NB4 (cell line): Measurements from ENCODE around the gene ZNF761.
"Not testable (repeated sequence)": the region's sequence is repeated elsewhere in the genome, so short reads cannot be mapped to it uniquely, and the experiment has no call there.

Source experiments
- DNase-seq: peaks from one replicate; pipeline ENCODE4 v3.0.0; 2010; ENCODE audit warnings: low read depth
- H3K4me3 ChIP-seq: one replicate; pipeline ENCODE4 v1.5.1; 2011; ENCODE audit warnings: mild to moderate bottlenecking, low read depth, low read length, moderate library complexity
- MYC ChIP-seq: IDR thresholded peaks from 2 replicates; pipeline ENCODE4 v1.6.1; 2011; ENCODE audit warnings: low read depth, low read length
- POLR2A ChIP-seq: IDR thresholded peaks from 2 replicates; pipeline ENCODE4 v1.6.1; 2011; ENCODE audit warnings: mild to moderate bottlenecking; ENCODE audit not compliant: insufficient read length; ENCODE audit errors: extremely low read depth
- TF ChIP-seq, protein P1 (sequence below): IDR thresholded peaks from one replicate; pipeline ENCODE4 v1.5.1; 2012; ENCODE audit warnings: low read depth, low read length
- TF ChIP-seq, protein P2 (sequence below): IDR thresholded peaks from 2 replicates; pipeline ENCODE4 v1.6.1; 2011; ENCODE audit warnings: low read depth, low read length

The ZNF761 gene

DNA sequence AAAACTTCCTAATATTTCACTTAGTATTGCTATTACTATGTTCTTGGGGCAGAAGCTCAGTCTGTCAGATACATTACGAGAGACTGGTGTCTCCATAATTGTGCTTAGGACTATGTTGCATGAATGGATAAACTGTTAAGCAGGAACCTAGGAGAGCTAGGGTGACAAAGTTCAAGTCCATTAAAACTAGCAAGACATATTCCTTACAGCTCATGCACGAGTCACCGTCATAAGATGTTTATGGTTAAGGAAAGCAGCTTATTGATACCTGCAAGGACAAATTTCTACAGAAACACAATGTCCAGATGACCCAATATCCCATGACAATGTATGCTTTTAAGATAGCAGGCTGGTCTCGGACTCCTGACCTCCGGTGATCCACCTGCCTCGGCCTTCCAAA lies 30.1 kb downstream of the ZNF761 start:
- TF ChIP-seq, protein P1, sequence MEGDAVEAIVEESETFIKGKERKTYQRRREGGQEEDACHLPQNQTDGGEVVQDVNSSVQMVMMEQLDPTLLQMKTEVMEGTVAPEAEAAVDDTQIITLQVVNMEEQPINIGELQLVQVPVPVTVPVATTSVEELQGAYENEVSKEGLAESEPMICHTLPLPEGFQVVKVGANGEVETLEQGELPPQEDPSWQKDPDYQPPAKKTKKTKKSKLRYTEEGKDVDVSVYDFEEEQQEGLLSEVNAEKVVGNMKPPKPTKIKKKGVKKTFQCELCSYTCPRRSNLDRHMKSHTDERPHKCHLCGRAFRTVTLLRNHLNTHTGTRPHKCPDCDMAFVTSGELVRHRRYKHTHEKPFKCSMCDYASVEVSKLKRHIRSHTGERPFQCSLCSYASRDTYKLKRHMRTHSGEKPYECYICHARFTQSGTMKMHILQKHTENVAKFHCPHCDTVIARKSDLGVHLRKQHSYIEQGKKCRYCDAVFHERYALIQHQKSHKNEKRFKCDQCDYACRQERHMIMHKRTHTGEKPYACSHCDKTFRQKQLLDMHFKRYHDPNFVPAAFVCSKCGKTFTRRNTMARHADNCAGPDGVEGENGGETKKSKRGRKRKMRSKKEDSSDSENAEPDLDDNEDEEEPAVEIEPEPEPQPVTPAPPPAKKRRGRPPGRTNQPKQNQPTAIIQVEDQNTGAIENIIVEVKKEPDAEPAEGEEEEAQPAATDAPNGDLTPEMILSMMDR: no peak
- TF ChIP-seq POLR2A (no peak), MYC (no peak)
- TF ChIP-seq, protein P2, sequence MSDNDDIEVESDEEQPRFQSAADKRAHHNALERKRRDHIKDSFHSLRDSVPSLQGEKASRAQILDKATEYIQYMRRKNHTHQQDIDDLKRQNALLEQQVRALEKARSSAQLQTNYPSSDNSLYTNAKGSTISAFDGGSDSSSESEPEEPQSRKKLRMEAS: no peak
- no peak overlapping the region for H3K4me3 ChIP-seq
- DNase-seq: no peak

- DNase-seq: no peak
- no peak overlapping the region for H3K4me3 ChIP-seq
- TF ChIP-seq, protein P2: no peak
- TF ChIP-seq MYC (no peak), POLR2A (no peak)
- TF ChIP-seq, protein P1: no peak
Observed at GRCh38 chr19:53462861-53463260, 31.1 kb downstream of the ZNF761 start.

GRCh38 chr19:53463263-53463662 lies 31.5 kb downstream of the ZNF761 start:
- no peak overlapping the region for H3K4me3 ChIP-seq
- no peak for DNase-seq
- TF ChIP-seq POLR2A (no peak), MYC (no peak)
- TF ChIP-seq, protein P1: no peak
- TF ChIP-seq, protein P2: no peak

DNA sequence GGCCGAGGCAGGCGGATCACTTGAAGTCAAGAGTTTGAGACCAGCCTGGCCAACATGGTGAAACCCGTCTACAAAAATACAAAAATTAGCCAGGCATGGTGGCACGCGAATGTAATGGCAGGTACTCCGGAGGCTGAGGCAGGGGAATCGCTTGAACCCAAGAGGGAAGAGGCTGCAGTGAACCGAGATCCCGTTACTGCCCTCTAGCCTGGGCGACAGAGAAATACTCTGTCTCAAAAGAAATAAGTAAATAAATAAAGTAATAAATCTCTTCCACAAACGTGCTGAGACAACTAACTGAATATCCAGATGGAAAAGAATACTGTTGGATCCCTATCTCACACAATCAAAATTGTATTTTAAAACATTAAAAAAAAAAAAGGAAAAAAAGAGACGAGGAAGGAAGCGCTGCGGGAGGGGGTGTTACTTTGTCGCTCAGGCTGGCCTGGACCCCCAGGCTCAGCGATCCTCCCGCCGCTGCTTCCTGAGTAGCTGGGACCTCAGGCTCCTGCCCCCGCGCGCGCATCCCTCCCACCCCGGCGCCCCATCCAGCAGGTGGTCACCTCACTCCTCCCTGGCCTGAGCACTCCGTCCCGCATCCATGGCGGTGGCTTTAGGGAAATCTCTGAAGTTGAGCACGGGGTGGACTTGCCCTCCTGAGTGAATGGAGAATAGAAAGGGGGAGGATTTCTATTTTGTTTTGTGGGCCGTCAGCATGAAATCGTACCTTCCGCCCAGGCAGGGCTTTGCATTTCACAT lies 35.1 kb downstream of the ZNF761 start:
- H3K4me3 ChIP-seq: peak overlapping the region; percentile 48
- DNase-seq: no peak
- TF ChIP-seq, protein P2: no peak
- TF ChIP-seq POLR2A: no peak
- no peak for TF ChIP-seq MYC
- TF ChIP-seq, protein P1: no peak

- TF ChIP-seq MYC (no peak), POLR2A (peak; percentile 52)
- TF ChIP-seq, protein P1: no peak
- TF ChIP-seq, protein P2: no peak
- peak; percentile 90 for DNase-seq
- H3K4me3 ChIP-seq: peak within 1 kb of the TSS; percentile 83
Observed at GRCh38 chr19:53467485-53468262, 35.9 kb downstream of the ZNF761 start, which contains the start of gene ZNF813. Gene ZNF813, plus strand, starts transcription at chr19:53467733. Its CDS starts 16,090 bp downstream, at chr19:53483823.

- peak overlapping the region; percentile 83 for H3K4me3 ChIP-seq
- not testable (repeated sequence) for DNase-seq
Observed at GRCh38 chr19:53468628-53469027, 36.8 kb downstream of the ZNF761 start.
